Fibroblast of villous mesenchyme (primary cell): ENCODE measurements around the gene TMEM115. TPM values are rescaled to one million over a fixed set of nuclear protein-coding genes. Genes with fewer than 3 reads are reported as not detected.

Experiments
- DNase-seq: peaks from one replicate; pipeline ENCODE4 v3.0.0-alpha.2; 2010; ENCODE audit warnings: low read depth
- H3K4me3 ChIP-seq: 2 replicates; pipeline ENCODE4 v1.5.1; 2011; ENCODE audit warnings: low read depth, mild to moderate bottlenecking, low read length
- CTCF ChIP-seq: IDR thresholded peaks from 2 replicates; pipeline ENCODE4 v1.5.1; 2012; ENCODE audit warnings: low read depth, mild to moderate bottlenecking, low read length; ENCODE audit not compliant: insufficient read depth
- total RNA-seq: library from RNA; depleted of rRNA; stranded (reverse); fragments of >200 nt; gene quantifications from 2 replicates; pipeline ENCODE4 v1.2.3, GENCODE V29; 2012

The TMEM115 gene
- total RNA-seq, 1 donor = 55.3 TPM

- DNase-seq = peak; percentile 72
- TF ChIP-seq CTCF = peak; percentile 61
- no peak overlapping the region for H3K4me3 ChIP-seq
These were observed 12.0 kb downstream of the TMEM115 start for GRCh38 chr3:50347187-50347813.

DNA sequence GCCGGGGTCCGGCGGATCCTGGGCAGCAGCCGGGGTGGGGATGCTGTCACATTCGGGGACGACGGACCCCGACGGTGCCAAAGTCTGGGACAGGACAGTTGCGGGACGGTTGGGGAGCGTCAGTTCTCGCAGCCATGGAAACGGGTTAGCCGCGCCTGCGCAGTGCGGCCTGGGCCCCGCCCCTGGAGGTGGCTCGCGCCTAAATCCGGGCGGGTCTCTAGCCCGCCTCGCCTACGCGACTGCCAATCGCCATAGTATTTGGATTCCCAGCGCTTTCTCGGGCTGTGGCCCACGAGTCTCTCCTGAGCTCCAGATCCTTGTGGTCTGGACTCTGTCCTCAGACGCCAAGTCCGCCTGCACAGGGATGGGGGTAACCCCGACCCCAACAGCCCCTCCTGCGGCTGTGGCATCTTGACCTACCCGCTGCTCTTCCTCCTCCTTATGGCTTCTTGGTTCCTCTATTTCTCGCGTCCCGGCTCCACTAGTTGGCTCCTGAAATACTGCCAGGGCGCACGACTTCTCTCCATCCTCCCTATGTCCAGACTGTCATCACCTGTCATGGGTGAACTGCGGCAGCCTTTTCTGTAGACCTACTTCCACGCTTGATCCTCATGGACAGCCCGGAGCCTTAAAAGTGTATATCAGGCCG, 13.6 kb downstream of the TMEM115 start, which contains the start of gene ZMYND10:
Gene ZMYND10 (minus strand): TSS at position 147 of the 649 bp plus-strand sequence. CDS start 153 bp downstream, outside the sequence.
- no peak for TF ChIP-seq CTCF
- peak; percentile 51 for DNase-seq
- peak within 1 kb of the TSS; percentile 59 for H3K4me3 ChIP-seq

- TF ChIP-seq CTCF = no peak
- DNase-seq = no peak
- H3K4me3 ChIP-seq = peak overlapping the region; percentile 59
These were observed 14.3 kb downstream of the TMEM115 start for GRCh38 chr3:50345008-50345407.

DNA sequence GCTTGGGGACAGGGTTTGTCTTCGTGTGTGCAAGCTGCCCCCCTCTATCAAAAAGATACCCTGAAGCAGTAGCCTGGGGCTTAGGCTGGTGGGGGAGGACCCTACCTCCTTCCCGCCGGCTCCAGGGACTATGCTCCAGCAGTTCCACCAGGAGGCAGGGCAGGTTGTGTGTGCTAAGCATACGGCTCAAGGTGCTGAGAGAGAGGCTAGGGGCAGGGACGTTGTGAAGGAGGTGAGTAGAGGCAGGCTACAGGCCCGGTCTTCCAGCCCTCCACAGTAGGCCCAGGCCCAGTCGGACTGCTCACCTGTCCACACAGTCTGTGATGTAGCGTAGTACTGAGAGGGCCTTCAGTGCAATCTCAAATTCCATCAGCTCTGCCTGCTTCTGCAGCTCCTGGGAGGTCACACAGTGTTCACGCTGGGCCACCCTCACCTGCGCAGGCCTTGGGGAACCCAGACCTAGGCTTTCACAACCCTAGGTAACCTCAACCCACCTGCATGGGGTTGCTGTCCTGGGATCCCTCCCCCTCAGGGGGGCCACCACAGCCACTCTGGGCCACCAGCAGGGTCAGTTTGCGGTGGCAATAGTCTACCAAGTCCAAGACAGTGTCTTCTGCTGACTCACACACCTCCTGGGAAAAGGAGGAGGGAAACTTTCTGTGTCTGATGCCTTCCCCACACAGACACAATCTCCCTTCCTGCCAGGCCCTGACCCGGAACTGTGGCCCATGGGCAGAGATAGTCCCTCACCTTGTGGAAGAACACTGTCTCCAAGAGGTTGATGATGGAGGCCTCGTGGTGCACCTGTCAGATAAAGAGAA, 16.3 kb downstream of the TMEM115 start:
- DNase-seq = no peak
- no peak overlapping the region for H3K4me3 ChIP-seq
- TF ChIP-seq CTCF = no peak

GRCh38 chr3:50341996-50342650, 17.2 kb downstream of the TMEM115 start:
- H3K4me3 ChIP-seq = no peak overlapping the region
- no peak for DNase-seq
- no peak for TF ChIP-seq CTCF

DNA sequence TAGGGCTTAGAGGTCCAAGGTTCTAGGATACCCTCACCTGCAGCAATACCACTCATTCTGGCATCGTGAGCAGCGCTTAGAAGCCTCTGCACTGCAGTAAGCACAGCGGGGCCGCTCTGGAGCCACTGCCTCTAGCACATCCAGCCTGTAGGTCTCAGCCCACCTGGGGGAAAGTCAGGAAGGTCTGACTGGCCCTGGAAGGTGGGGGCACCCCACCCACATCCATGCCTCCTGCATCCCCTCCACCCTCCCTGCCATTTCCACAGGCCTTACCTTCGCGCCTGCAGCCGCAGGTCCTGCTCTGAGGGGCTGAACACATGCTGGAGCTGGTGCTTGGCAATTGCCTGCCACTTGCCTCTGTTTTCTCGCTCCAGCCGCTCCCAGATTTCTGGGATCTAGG, 17.8 kb downstream of the TMEM115 start:
- no peak for TF ChIP-seq CTCF
- DNase-seq = no peak
- peak overlapping the region; percentile 58 for H3K4me3 ChIP-seq
